HepG2 (cell line): Measurements from ENCODE around the gene FAM229A. TPM values are rescaled to one million over a fixed set of nuclear protein-coding genes. Genes with fewer than 3 reads are reported as not detected.

Source experiments
- EP300 ChIP-seq, 3 experiments: sonication (generic) in 1 of 3; formaldehyde crosslinking in 1 of 3; IDR thresholded peaks; 2 replicates each; pipeline versions ENCODE4 v1.5.1 to v1.6.1; 2011 to 2020; ENCODE audit warnings: low read depth in 2 of 3, low read length in 2 of 3, borderline replicate concordance in 1 of 3, improper control_type of control experiment in 1 of 3, mild to moderate bottlenecking in 1 of 3, missing genetic modification reagents in 1 of 3, moderate library complexity in 1 of 3
- HDAC1 ChIP-seq: sonication (generic); formaldehyde crosslinking; IDR thresholded peaks from 2 replicates; pipeline ENCODE4 v1.5.1; 2020; ENCODE audit warnings: mild to moderate bottlenecking, missing genetic modification reagents
- HDAC2 ChIP-seq: sonication (generic); formaldehyde crosslinking; IDR thresholded peaks from 2 replicates; pipeline ENCODE4 v1.4.0; 2020; ENCODE audit warnings: missing genetic modification reagents
- JDP2 ChIP-seq: sonication (generic); formaldehyde crosslinking; IDR thresholded peaks from 2 replicates; pipeline ENCODE4 v1.8.1; 2022; ENCODE audit warnings: missing genetic modification reagents, borderline replicate concordance
- MED1 ChIP-seq: sonication (generic); formaldehyde crosslinking; IDR thresholded peaks from 2 replicates; pipeline ENCODE4 v1.4.0; 2020; ENCODE audit warnings: missing genetic modification reagents
- NCOA1 ChIP-seq: sonication (generic); formaldehyde crosslinking; IDR thresholded peaks from 2 replicates; pipeline ENCODE4 v1.9.0; 2021; ENCODE audit warnings: missing genetic modification reagents
- NCOA2 ChIP-seq: sonication (generic); formaldehyde crosslinking; IDR thresholded peaks from 2 replicates; pipeline ENCODE4 v1.8.0; 2022; ENCODE audit warnings: inconsistent platforms
- NONO ChIP-seq, 2 experiments: fragments of 450-650 bp in 1 of 2; sonication (generic) in 1 of 2; formaldehyde crosslinking in 1 of 2; IDR thresholded peaks in 1 of 2; conservative IDR thresholded peaks in 1 of 2; 2 replicates each; pipeline versions ENCODE4 v1.6.1 to v1.8.0; 2017 to 2022; ENCODE audit warnings: mild to moderate bottlenecking in 1 of 2, missing genetic modification reagents in 1 of 2, moderate library complexity in 1 of 2
- PPARG ChIP-seq: conservative IDR thresholded peaks from 2 replicates; pipeline ENCODE4 v1.6.1; 2016; ENCODE audit warnings: missing biosample characterization, missing genetic modification reagents
- RARA ChIP-seq: IDR thresholded peaks from 2 replicates; pipeline ENCODE4 v1.6.1; 2016; ENCODE audit warnings: missing genetic modification reagents, missing compliant biosample characterization
- RFX5 ChIP-seq: IDR thresholded peaks from 2 replicates; pipeline ENCODE4 v1.6.1; 2011; ENCODE audit warnings: low read depth, low read length, improper control_type of control experiment
- SOX5 ChIP-seq: IDR thresholded peaks from 2 replicates; pipeline ENCODE4 v1.6.1; 2016; ENCODE audit warnings: borderline replicate concordance
- ZBTB20 ChIP-seq: sonication (generic); formaldehyde crosslinking; IDR thresholded peaks from 2 replicates; pipeline ENCODE4 v1.8.1; 2023; ENCODE audit warnings: missing genetic modification reagents, low read depth, mild to moderate bottlenecking, borderline replicate concordance
- ZFAT ChIP-seq: sonication (generic); formaldehyde crosslinking; conservative IDR thresholded peaks from 2 replicates; pipeline ENCODE4 v1.8.1; 2023; ENCODE audit warnings: missing genetic modification reagents, inconsistent platforms
- ZNF232 ChIP-seq: sonication (generic); formaldehyde crosslinking; IDR thresholded peaks from 2 replicates; pipeline ENCODE4 v1.4.0; 2020; ENCODE audit warnings: missing genetic modification reagents, borderline replicate concordance
- ZNF3 ChIP-seq: IDR thresholded peaks from 2 replicates; pipeline ENCODE4 v1.7.0; 2017; ENCODE audit warnings: inconsistent platforms
- polyA plus RNA-seq, 8 experiments: library from polyadenylated mRNA; depleted of rRNA in 3 of 8; stranded (reverse) in 7 of 8; unstranded in 1 of 8; fragments of >200 nt; fragmentation: Illumina TruSeq in 4 of 8; extraction: Trizol in 4 of 8; gene quantifications; 2 replicates each; pipeline versions ENCODE4 v1.2.1 to v1.2.3, GENCODE V29; 2011 to 2016; ENCODE audit warnings: low read depth in 4 of 8, missing spikeins in 1 of 8, mixed read lengths in 1 of 8; ENCODE audit not compliant: insufficient read depth in 1 of 8
- total RNA-seq, 5 experiments: library from RNA; depleted of rRNA; stranded (reverse); fragments of >200 nt; fragmentation: Illumina TruSeq; extraction: Trizol; gene quantifications; 2 replicates each; pipeline ENCODE4 v1.2.3, GENCODE V29; 2016; ENCODE audit warnings: low read depth in 1 of 5
- TF ChIP-seq, protein P1 (sequence below): sonication (generic); formaldehyde crosslinking; IDR thresholded peaks from 2 replicates; pipeline ENCODE4 v1.4.0; 2020; ENCODE audit warnings: missing genetic modification reagents
- TF ChIP-seq, protein P2 (sequence below): sonication (generic); formaldehyde crosslinking; IDR thresholded peaks from 2 replicates; pipeline ENCODE4 v1.4.0; 2020; ENCODE audit warnings: missing genetic modification reagents
- TF ChIP-seq, protein P3 (sequence below): sonication (generic); formaldehyde crosslinking; IDR thresholded peaks from 2 replicates; pipeline ENCODE4 v1.5.0; 2020; ENCODE audit warnings: mild to moderate bottlenecking, missing genetic modification reagents, borderline replicate concordance

The FAM229A gene
- total and polyA plus RNA-seq, 2 of the 13 experiments (the other 11 are each of a cell fraction or from before 2014, with no cell fraction given): 3.2 to 17.6 TPM

DNA sequence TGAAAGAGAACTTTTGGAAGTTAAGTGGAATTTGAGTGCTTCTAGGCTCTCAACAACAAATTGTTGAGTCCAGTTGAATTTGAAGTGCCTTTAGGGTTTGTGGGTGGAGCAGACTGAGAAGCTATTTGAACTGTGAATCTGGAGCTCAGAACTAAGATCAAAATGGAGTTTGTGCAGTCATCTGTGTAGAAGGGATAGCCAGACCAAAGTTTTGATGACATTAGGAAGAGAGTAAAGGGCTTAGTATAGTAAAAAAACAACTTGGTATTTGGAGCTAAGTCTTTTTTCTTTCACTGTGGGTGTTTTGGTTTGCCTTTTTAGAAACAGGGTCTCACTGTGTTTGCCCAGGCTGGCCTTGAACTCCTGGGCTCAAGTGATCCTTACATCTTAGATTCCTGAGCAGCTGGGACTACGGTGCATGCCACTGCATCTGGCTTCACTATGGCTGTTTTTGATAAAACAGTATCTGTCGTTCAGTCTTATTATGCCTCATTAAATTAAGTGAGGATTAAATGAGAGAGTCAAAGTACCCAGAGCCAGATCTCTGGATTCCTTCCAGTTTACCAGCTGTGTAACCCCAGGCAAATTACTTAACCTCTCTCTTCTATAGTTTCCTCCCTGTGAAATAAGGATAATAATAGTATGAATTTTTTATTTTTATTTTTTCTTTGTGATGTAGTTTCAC is 50.4 kb downstream of the FAM229A start (continued):
- TF ChIP-seq, protein P1, sequence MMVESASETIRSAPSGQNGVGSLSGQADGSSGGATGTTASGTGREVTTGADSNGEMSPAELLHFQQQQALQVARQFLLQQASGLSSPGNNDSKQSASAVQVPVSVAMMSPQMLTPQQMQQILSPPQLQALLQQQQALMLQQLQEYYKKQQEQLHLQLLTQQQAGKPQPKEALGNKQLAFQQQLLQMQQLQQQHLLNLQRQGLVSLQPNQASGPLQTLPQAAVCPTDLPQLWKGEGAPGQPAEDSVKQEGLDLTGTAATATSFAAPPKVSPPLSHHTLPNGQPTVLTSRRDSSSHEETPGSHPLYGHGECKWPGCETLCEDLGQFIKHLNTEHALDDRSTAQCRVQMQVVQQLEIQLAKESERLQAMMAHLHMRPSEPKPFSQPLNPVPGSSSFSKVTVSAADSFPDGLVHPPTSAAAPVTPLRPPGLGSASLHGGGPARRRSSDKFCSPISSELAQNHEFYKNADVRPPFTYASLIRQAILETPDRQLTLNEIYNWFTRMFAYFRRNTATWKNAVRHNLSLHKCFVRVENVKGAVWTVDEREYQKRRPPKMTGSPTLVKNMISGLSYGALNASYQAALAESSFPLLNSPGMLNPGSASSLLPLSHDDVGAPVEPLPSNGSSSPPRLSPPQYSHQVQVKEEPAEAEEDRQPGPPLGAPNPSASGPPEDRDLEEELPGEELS (CRISPR knock-in tag): peak; percentile 57
- TF ChIP-seq HDAC1 (CRISPR knock-in tag) (peak; percentile 44; the same call in 1 of the 2 replicates), NONO (IDR thresholded peaks at IDR 0.05) (no peak), NONO (CRISPR knock-in tag; conservative IDR thresholded peaks at IDR 0.05) (no peak), ZBTB20 (CRISPR knock-in tag) (no peak), RFX5 (no peak), PPARG (CRISPR knock-in tag) (peak; percentile 39; the same call in 1 of the 2 replicates), EP300 (IDR thresholded peaks at IDR 0.05; ENCODE audit: low read depth in 2 of 2, low read length in 2 of 2) (peak in 1 of 2 experiments; percentile 39; a peak in 1 of 4 replicates), EP300 (CRISPR knock-in tag; IDR thresholded peaks at IDR 0.05; ENCODE audit: borderline replicate concordance) (no peak), NCOA2 (CRISPR knock-in tag) (0 out of 2 replicates have a peak, but pooled peaks have one; percentile 28), NCOA1 (CRISPR knock-in tag) (no peak), MED1 (CRISPR knock-in tag) (peak; percentile 47), RARA (CRISPR knock-in tag) (no peak; the same call in 1 of the 2 replicates), ZFAT (CRISPR knock-in tag) (no peak), JDP2 (no peak), SOX5 (CRISPR knock-in tag) (peak; percentile 12; the same call in 1 of the 2 replicates), HDAC2 (peak; percentile 40; the same call in 1 of the 2 replicates), ZNF232 (CRISPR knock-in tag) (no peak), ZNF3 (no peak)
- TF ChIP-seq, protein P2, sequence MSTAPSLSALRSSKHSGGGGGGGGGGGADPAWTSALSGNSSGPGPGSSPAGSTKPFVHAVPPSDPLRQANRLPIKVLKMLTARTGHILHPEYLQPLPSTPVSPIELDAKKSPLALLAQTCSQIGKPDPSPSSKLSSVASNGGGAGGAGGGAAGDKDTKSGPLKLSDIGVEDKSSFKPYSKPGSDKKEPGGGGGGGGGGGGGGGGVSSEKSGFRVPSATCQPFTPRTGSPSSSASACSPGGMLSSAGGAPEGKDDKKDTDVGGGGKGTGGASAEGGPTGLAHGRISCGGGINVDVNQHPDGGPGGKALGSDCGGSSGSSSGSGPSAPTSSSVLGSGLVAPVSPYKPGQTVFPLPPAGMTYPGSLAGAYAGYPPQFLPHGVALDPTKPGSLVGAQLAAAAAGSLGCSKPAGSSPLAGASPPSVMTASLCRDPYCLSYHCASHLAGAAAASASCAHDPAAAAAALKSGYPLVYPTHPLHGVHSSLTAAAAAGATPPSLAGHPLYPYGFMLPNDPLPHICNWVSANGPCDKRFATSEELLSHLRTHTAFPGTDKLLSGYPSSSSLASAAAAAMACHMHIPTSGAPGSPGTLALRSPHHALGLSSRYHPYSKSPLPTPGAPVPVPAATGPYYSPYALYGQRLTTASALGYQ (CRISPR knock-in tag): peak; percentile 35; the same call in 1 of the 2 replicates
- TF ChIP-seq, protein P3, sequence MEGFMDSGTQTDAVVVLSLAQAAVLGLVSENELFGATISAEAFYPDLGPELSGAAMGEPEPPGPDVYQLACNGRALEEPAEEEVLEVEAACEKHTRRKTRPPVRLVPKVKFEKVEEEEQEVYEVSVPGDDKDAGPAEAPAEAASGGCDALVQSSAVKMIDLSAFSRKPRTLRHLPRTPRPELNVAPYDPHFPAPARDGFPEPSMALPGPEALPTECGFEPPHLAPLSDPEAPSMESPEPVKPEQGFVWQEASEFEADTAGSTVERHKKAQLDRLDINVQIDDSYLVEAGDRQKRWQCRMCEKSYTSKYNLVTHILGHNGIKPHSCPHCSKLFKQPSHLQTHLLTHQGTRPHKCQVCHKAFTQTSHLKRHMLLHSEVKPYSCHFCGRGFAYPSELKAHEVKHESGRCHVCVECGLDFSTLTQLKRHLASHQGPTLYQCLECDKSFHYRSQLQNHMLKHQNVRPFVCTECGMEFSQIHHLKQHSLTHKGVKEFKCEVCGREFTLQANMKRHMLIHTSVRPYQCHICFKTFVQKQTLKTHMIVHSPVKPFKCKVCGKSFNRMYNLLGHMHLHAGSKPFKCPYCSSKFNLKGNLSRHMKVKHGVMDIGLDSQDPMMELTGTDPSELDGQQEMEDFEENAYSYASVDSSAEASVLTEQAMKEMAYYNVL: peak; percentile 24; the same call in 1 of the 2 replicates
